ENCODE results near the gene CUTA. TPM values are rescaled to one million over a fixed set of nuclear protein-coding genes. Genes with fewer than 3 reads are reported as not detected.

Gene CUTA
- total RNA-seq, 4 donors from 2014 or later = 109 to 136 (median 123) TPM

DNA sequence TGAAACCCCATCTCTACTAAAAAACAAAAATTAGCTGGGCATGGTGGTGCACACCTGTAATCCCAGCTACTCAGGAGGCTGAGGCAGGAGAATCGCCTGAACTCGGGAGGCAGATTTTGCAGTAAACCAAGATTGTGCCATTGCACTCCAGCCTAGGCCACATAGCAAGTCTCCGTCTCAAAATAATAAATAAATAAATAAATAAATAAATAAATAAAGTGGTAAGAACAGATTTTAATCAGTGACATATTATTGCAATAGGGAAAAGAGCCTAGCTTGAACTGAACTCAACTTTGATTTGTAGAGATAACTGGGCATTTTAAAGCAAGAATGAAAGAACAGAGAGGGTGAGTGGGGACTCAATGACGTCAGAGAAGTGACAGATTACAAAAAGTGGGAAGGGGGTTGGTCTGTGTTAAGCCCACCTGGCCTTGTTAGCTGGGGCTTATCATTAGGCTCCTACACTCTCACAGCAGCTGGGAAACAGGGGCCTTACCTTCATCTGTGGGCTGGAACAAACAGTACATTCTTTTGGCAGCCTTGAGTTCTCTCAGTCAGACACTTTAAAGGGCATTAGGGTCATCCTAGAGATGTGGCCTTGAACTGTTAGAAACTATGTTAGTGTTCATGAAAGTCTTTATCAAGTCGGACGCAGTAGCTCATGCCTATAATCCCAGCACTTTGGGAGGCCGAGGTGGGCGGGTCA lies 50.7 kb downstream of the CUTA start:
- TF ChIP-seq POLR2A (IDR thresholded peaks at IDR 0.05; ENCODE audit: low read depth) = no peak
- TF ChIP-seq POLR2AphosphoS5 (IDR thresholded peaks at IDR 0.05) = no peak
- no peak for TF ChIP-seq EP300 (IDR thresholded peaks at IDR 0.05)
- TF ChIP-seq, protein P1, sequence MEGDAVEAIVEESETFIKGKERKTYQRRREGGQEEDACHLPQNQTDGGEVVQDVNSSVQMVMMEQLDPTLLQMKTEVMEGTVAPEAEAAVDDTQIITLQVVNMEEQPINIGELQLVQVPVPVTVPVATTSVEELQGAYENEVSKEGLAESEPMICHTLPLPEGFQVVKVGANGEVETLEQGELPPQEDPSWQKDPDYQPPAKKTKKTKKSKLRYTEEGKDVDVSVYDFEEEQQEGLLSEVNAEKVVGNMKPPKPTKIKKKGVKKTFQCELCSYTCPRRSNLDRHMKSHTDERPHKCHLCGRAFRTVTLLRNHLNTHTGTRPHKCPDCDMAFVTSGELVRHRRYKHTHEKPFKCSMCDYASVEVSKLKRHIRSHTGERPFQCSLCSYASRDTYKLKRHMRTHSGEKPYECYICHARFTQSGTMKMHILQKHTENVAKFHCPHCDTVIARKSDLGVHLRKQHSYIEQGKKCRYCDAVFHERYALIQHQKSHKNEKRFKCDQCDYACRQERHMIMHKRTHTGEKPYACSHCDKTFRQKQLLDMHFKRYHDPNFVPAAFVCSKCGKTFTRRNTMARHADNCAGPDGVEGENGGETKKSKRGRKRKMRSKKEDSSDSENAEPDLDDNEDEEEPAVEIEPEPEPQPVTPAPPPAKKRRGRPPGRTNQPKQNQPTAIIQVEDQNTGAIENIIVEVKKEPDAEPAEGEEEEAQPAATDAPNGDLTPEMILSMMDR (IDR thresholded peaks at IDR 0.05) = no peak
- Histone ChIP-seq H3K4me1 (no peaks in the 10 kb centered on the region), H3K4me3 (no peak overlapping the region), H3K9me3 (no peaks in the 10 kb centered on the region), H3K27ac (replicated peaks in 1 of 4) (no peak overlapping the region), H3K36me3 (no peaks in the 10 kb centered on the region), H3K27me3 (no peaks in the 10 kb centered on the region)
- no peak for DNase-seq (ENCODE audit: extremely low spot score)
- WGBS = 86% methylated on average over 6 of the region's 8 CpGs
- intact Hi-C loops (cut with DNase I) = no loop called here

Small RNA genes lying within 50 kb of the gene (small RNA-seq; reads per million reads assigned to genes)
- gene RPL35AP4 (0 reads per million in 3 donors), gene ZBTB9 (0 reads per million in 3 donors)

Other genes starting within 250 kb of the CUTA start
- gene COL11A2, start 225.6 kb downstream of the CUTA start, total RNA-seq = 1 to 10 TPM in 1 of 4 donors, under 1 TPM in 2, not detected in 1; 0.17 to 1.1 (median 0.19) TPM
- 10 to 100 TPM; 21.5 to 34.1 (median 32.2) TPM for gene RXRB, start 217.4 kb downstream of the CUTA start, total RNA-seq
- 10 to 100 TPM; 43.6 to 80.1 (median 62.3) TPM for gene SLC39A7, start 217.2 kb downstream of the CUTA start, total RNA-seq
- gene HSD17B8, start 213.5 kb downstream of the CUTA start, total RNA-seq = 10 to 100 TPM in 3 of 4 donors, 1 to 10 TPM in 1; 2.0 to 15.0 (median 12.9) TPM
- 10 to 100 TPM; 15.0 to 25.3 (median 20.6) TPM for gene RING1, start 209.6 kb downstream of the CUTA start, total RNA-seq
- 10 to 100 TPM; 22.5 to 34.9 (median 31.8) TPM for gene VPS52, start 146.2 kb downstream of the CUTA start, total RNA-seq
- gene RPS18, start 146.0 kb downstream of the CUTA start, total RNA-seq = 1,000 to 10,000 TPM; 1,642 to 3,082 (median 2,562) TPM
- gene B3GALT4, start 141.0 kb downstream of the CUTA start, total RNA-seq = 10 to 100 TPM; 13.1 to 26.8 (median 24.2) TPM
- 10 to 100 TPM; 30.5 to 42.6 (median 35.7) TPM for gene WDR46, start 128.9 kb downstream of the CUTA start, total RNA-seq
- 10 to 100 TPM; 29.1 to 54.2 (median 43.7) TPM for gene PFDN6, start 128.5 kb downstream of the CUTA start, total RNA-seq
- 10 to 100 TPM; 38.2 to 89.3 (median 65.3) TPM for gene RGL2, start 119.2 kb downstream of the CUTA start, total RNA-seq
- gene TAPBP, start 104.0 kb downstream of the CUTA start, total RNA-seq = 100 to 1,000 TPM in 1 of 4 donors, 10 to 100 TPM in 3; 69.8 to 150 (median 86.6) TPM
- 10 to 100 TPM; 12.9 to 24.2 (median 15.8) TPM for gene ZBTB22, start 100.4 kb downstream of the CUTA start, total RNA-seq
- gene DAXX, start 95.1 kb downstream of the CUTA start, total RNA-seq = 10 to 100 TPM; 29.5 to 51.1 (median 40.9) TPM
- gene KIFC1, start 26.3 kb downstream of the CUTA start, total RNA-seq = 1 to 10 TPM in 1 of 4 donors, under 1 TPM in 2, not detected in 1; 0.39 to 1.1 (median 0.42) TPM
- gene PHF1, start 7.1 kb downstream of the CUTA start, total RNA-seq = 10 to 100 TPM; 68.5 to 91.5 (median 84.9) TPM
- 10 to 100 TPM in 3 of 4 donors, 1 to 10 TPM in 1; 8.0 to 17.6 (median 13.2) TPM for gene SYNGAP1, start 2.0 kb upstream of the CUTA start, total RNA-seq
- gene ZBTB9, start 36.5 kb upstream of the CUTA start, total RNA-seq = 1 to 10 TPM; 1.7 to 3.5 (median 3.0) TPM
- gene BAK1, start 162.2 kb upstream of the CUTA start, total RNA-seq = 10 to 100 TPM in 3 of 4 donors, 1 to 10 TPM in 1; 9.9 to 13.1 (median 11.7) TPM
- 10 to 100 TPM; 12.1 to 24.9 (median 20.5) TPM for gene ITPR3, start 203.2 kb upstream of the CUTA start, total RNA-seq

Measured in esophagus muscularis mucosa (tissue), 4 donors.